ENCODE data around the gene HMCN2. TPM values are rescaled to one million over a fixed set of nuclear protein-coding genes. Genes with fewer than 3 reads are reported as not detected.

The HMCN2 gene
- total and polyA plus RNA-seq, 2 experiments from 2014 or later, result 0.50 to 0.54 TPM

- no peak overlapping the region for H2AFZ ChIP-seq
- DNase-seq (ENCODE audit: low spot score), result no peak
- no peak overlapping the region for H3K4me2 ChIP-seq
- no peak overlapping the region for H3K4me3 ChIP-seq
- H3K27ac ChIP-seq, result no peak overlapping the region
- no peaks in the 10 kb centered on the region for H3K36me3 ChIP-seq (replicated peaks; ENCODE audit: insufficient read depth, low read depth)
- no peaks in the 10 kb centered on the region for H4K20me1 ChIP-seq (ENCODE audit: insufficient read depth, poor library complexity, severe bottlenecking)
- H3K4me1 ChIP-seq (ENCODE audit: insufficient read depth), result no peaks in the 10 kb centered on the region
- no peaks in the 10 kb centered on the region for H3K9me3 ChIP-seq (ENCODE audit: low read depth)
- WGBS (ENCODE audit: low lambda C conversion rate, missing lambda C conversion rate), result 68% methylated on average over 7 of the region's 7 CpGs
- TF ChIP-seq EZH2phosphoT487 (IDR thresholded peaks at IDR 0.05; ENCODE audit: low read depth, severe bottlenecking, unreplicated experiment) (no peak), EZH2 (IDR thresholded peaks at IDR 0.05; ENCODE audit: borderline replicate concordance) (no peak)
- TF ChIP-seq, protein P1, sequence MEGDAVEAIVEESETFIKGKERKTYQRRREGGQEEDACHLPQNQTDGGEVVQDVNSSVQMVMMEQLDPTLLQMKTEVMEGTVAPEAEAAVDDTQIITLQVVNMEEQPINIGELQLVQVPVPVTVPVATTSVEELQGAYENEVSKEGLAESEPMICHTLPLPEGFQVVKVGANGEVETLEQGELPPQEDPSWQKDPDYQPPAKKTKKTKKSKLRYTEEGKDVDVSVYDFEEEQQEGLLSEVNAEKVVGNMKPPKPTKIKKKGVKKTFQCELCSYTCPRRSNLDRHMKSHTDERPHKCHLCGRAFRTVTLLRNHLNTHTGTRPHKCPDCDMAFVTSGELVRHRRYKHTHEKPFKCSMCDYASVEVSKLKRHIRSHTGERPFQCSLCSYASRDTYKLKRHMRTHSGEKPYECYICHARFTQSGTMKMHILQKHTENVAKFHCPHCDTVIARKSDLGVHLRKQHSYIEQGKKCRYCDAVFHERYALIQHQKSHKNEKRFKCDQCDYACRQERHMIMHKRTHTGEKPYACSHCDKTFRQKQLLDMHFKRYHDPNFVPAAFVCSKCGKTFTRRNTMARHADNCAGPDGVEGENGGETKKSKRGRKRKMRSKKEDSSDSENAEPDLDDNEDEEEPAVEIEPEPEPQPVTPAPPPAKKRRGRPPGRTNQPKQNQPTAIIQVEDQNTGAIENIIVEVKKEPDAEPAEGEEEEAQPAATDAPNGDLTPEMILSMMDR (IDR thresholded peaks at IDR 0.05; ENCODE audit: poor library complexity), result no peak
- no peaks in the 10 kb centered on the region for H3K9me2 ChIP-seq (replicated peaks; ENCODE audit: insufficient read depth)
- H3K79me2 ChIP-seq, result no peaks in the 10 kb centered on the region
- no peaks in the 10 kb centered on the region for H3K27me3 ChIP-seq
Observed at GRCh38 chr9:130304116-130304515, 38.6 kb downstream of the HMCN2 start.

GRCh38 chr9:130304643-130305042 lies 39.1 kb downstream of the HMCN2 start:
- Histone ChIP-seq H3K4me2 (no peak overlapping the region), H3K9me3 (ENCODE audit: low read depth) (no peaks in the 10 kb centered on the region), H3K9me2 (replicated peaks; ENCODE audit: insufficient read depth) (no peaks in the 10 kb centered on the region), H4K20me1 (ENCODE audit: insufficient read depth, poor library complexity, severe bottlenecking) (no peaks in the 10 kb centered on the region), H2AFZ (no peak overlapping the region), H3K36me3 (replicated peaks; ENCODE audit: insufficient read depth, low read depth) (no peaks in the 10 kb centered on the region), H3K4me3 (no peak overlapping the region), H3K27me3 (no peaks in the 10 kb centered on the region), H3K79me2 (no peaks in the 10 kb centered on the region), H3K4me1 (ENCODE audit: insufficient read depth) (no peaks in the 10 kb centered on the region), H3K27ac (no peak overlapping the region)
- 98% methylated on average over 17 of the region's 19 CpGs for WGBS (ENCODE audit: low lambda C conversion rate, missing lambda C conversion rate)
- DNase-seq (ENCODE audit: low spot score), result no peak
- TF ChIP-seq, protein P1 (IDR thresholded peaks at IDR 0.05; ENCODE audit: poor library complexity), result no peak
- no peak for TF ChIP-seq EZH2 (IDR thresholded peaks at IDR 0.05; ENCODE audit: borderline replicate concordance)
- no peak for TF ChIP-seq EZH2phosphoT487 (IDR thresholded peaks at IDR 0.05; ENCODE audit: low read depth, severe bottlenecking, unreplicated experiment)

DNA sequence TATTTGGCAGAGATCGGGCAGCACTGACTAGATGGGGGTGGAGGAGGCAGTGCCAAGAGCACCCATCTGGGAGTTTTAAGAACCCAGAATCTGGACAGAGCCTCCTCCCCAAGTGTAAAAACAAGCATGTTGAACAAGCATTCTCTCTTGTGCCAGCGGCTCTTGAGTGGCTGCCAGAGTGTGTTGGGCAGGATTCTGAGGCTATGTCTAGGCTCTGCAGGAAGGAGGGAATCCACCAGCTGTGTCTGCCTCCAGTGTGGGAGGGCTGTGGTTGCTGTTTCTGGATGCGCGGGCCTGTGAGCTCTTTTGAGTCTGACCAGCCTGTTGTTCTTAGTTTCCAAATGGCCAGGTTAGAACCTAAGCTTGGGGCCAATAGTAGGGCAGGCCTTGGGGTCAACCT lies 39.8 kb downstream of the HMCN2 start:
- H3K36me3 ChIP-seq (replicated peaks; ENCODE audit: insufficient read depth, low read depth), result no peaks in the 10 kb centered on the region
- H3K27me3 ChIP-seq, result no peaks in the 10 kb centered on the region
- no peak for TF ChIP-seq EZH2phosphoT487 (IDR thresholded peaks at IDR 0.05; ENCODE audit: low read depth, severe bottlenecking, unreplicated experiment)
- TF ChIP-seq, protein P1 (IDR thresholded peaks at IDR 0.05; ENCODE audit: poor library complexity), result no peak
- TF ChIP-seq EZH2 (IDR thresholded peaks at IDR 0.05; ENCODE audit: borderline replicate concordance), result no peak
- 95% methylated on average over 4 of the region's 4 CpGs for WGBS (ENCODE audit: low lambda C conversion rate, missing lambda C conversion rate)
- DNase-seq (ENCODE audit: low spot score), result no peak
- H4K20me1 ChIP-seq (ENCODE audit: insufficient read depth, poor library complexity, severe bottlenecking), result no peaks in the 10 kb centered on the region
- no peak overlapping the region for H3K4me2 ChIP-seq
- H3K4me3 ChIP-seq, result no peak overlapping the region
- H3K27ac ChIP-seq, result no peak overlapping the region
- no peaks in the 10 kb centered on the region for H3K4me1 ChIP-seq (ENCODE audit: insufficient read depth)
- no peak overlapping the region for H2AFZ ChIP-seq
- H3K79me2 ChIP-seq, result no peaks in the 10 kb centered on the region
- H3K9me2 ChIP-seq (replicated peaks; ENCODE audit: insufficient read depth), result no peaks in the 10 kb centered on the region
- H3K9me3 ChIP-seq (ENCODE audit: low read depth), result no peaks in the 10 kb centered on the region

All from hepatocyte (in vitro differentiated cells).